PC-9 (cell line): ENCODE results near the gene MAPK10. TPM values are rescaled to one million over a fixed set of nuclear protein-coding genes. Genes with fewer than 3 reads are reported as not detected.

Source experiments
- BruUV-seq: library from RNA; stranded (reverse); fragments of 400-500 nt; replicated peaks from 2 replicates; lab custom pipeline; 2021; lab: Mats Ljungman, UMichigan
- CTCF ChIA-PET: fragments of 300-600 bp; sonication (Branson Sonifier 250); formaldehyde crosslinking; loops from one replicate; lab custom pipeline; 2022; ENCODE audit warnings: antibody characterized with exemption; lab: Charles Lee
- POLR2A ChIA-PET: fragments of 300-600 bp; sonication (Branson Sonifier 250); formaldehyde crosslinking; loops from one replicate; lab custom pipeline; 2022; ENCODE audit warnings: antibody characterized with exemption; ENCODE audit not compliant: unreplicated experiment; lab: Charles Lee
- DNase-seq, 2 experiments: peaks; one replicate each; pipeline versions ENCODE4 v3.0.0 to v3.0.0-alpha.2; 2015 to 2022; ENCODE audit warnings: mixed read lengths in 1 of 2
- H2AFZ ChIP-seq: fragments of 200-600 bp; sonication (generic); 2 replicates; pipeline ENCODE4 v1.8.1; 2017; ENCODE audit warnings: antibody characterized with exemption
- H3F3A ChIP-seq: fragments of 200-600 bp; sonication (generic); 2 replicates; pipeline ENCODE4 v1.8.1; 2017; ENCODE audit warnings: antibody characterized with exemption, mild to moderate bottlenecking, low read depth; ENCODE audit not compliant: insufficient read depth
- H3K27ac ChIP-seq: fragments of 200-600 bp; sonication (generic); 2 replicates; pipeline ENCODE4 v1.6.1; 2016; ENCODE audit warnings: mixed run types
- H3K27me3 ChIP-seq: fragments of 200-600 bp; sonication (generic); 2 replicates; pipeline ENCODE4 v1.6.1; 2016; ENCODE audit warnings: low read depth, mixed run types; ENCODE audit not compliant: insufficient read depth
- H3K36me3 ChIP-seq: fragments of 200-600 bp; sonication (generic); 2 replicates; pipeline ENCODE4 v1.6.1; 2016; ENCODE audit warnings: low read depth, mixed run types
- H3K4me1 ChIP-seq: fragments of 200-600 bp; sonication (generic); replicated peaks from 2 replicates; pipeline ENCODE4 v1.6.1; 2016; ENCODE audit warnings: mixed run types; ENCODE audit not compliant: insufficient read depth
- H3K4me2 ChIP-seq: fragments of 200-600 bp; sonication (generic); 2 replicates; pipeline ENCODE4 v1.6.1; 2017; ENCODE audit warnings: mixed run types
- H3K4me3 ChIP-seq: fragments of 200-600 bp; sonication (generic); 2 replicates; pipeline ENCODE4 v1.6.1; 2016; ENCODE audit warnings: mixed run types
- H3K79me2 ChIP-seq: fragments of 200-600 bp; sonication (generic); 2 replicates; pipeline ENCODE4 v1.6.1; 2017; ENCODE audit warnings: low read depth, mixed run types
- H3K9me2 ChIP-seq: fragments of 200-600 bp; sonication (generic); 2 replicates; pipeline ENCODE4 v1.8.1; 2017; ENCODE audit warnings: mild to moderate bottlenecking; ENCODE audit not compliant: insufficient read depth
- H3K9me3 ChIP-seq: fragments of 200-600 bp; sonication (generic); 2 replicates; pipeline ENCODE4 v1.8.1; 2016; ENCODE audit warnings: low read depth; ENCODE audit not compliant: insufficient read depth
- H4K20me1 ChIP-seq: fragments of 200-600 bp; sonication (generic); 2 replicates; pipeline ENCODE4 v1.8.1; 2017; ENCODE audit not compliant: insufficient read depth
- CTCF ChIP-seq: fragments of 200-600 bp; sonication (generic); conservative IDR thresholded peaks from 2 replicates; pipeline ENCODE4 v1.6.1; 2017; ENCODE audit warnings: mixed run types, antibody characterized with exemption, mild to moderate bottlenecking, moderate library complexity
- EZH2 ChIP-seq: fragments of 200-600 bp; sonication (generic); IDR thresholded peaks from 2 replicates; pipeline ENCODE4 v1.8.0; 2017; ENCODE audit warnings: antibody characterized with exemption, low read depth
- intact Hi-C: fragments of 100-400 bp; cut with micrococcal nuclease; formaldehyde crosslinking; loops from one replicate; pipeline ENCODE4 v1.10.0; 2022; ENCODE audit not compliant: unreplicated experiment
- total RNA-seq: library from RNA; stranded (reverse); gene quantifications from 2 replicates; pipeline ENCODE4 v1.2.3, GENCODE V29; 2021

The MAPK10 gene
- total RNA-seq, 1 experiment from 2014 or later = 4.2 TPM

GRCh38 chr4:85968945-85969819 lies 390.7 kb downstream of the MAPK10 start:
- Histone ChIP-seq H3K36me3 (no peaks in the 10 kb centered on the region), H3K9me2 (no peaks in the 10 kb centered on the region), H3F3A (no peaks in the 10 kb centered on the region), H4K20me1 (no peaks in the 10 kb centered on the region), H3K4me1 (no peaks in the 10 kb centered on the region), H3K4me3 (no peak overlapping the region), H2AFZ (no peak overlapping the region), H3K4me2 (no peak overlapping the region), H3K79me2 (no peaks in the 10 kb centered on the region), H3K9me3 (no peaks in the 10 kb centered on the region), H3K27me3 (no peaks in the 10 kb centered on the region), H3K27ac (no peak overlapping the region)
- no TSS peak for BruUV-seq
- ChIA-PET POLR2A (no interaction called here), CTCF (interaction anchor here (2.8 kb wide), 1 partner anchor 172 kb away, joined by 15 read pairs; no protein-coding TSS in a partner anchor)
- DNase-seq = no peak
- TF ChIP-seq EZH2 (no peak), CTCF (peak; percentile 63)
- intact Hi-C loops = loop anchor here (1.0 to 5.0 kb wide), 3 partner anchors 73 to 212 kb away; no protein-coding TSS in a partner anchor

- H3K27ac ChIP-seq = no peak overlapping the region
- no peaks in the 10 kb centered on the region for H3K27me3 ChIP-seq
- no peak for DNase-seq
- H2AFZ ChIP-seq = no peak overlapping the region
- H3K4me3 ChIP-seq = no peak overlapping the region
- TF ChIP-seq CTCF (no peak), EZH2 (no peak)
- ChIA-PET CTCF (no interaction called here), POLR2A (no interaction called here)
- H3K4me2 ChIP-seq = no peak overlapping the region
- H3K36me3 ChIP-seq = no peaks in the 10 kb centered on the region
- no peaks in the 10 kb centered on the region for H4K20me1 ChIP-seq
- H3K4me1 ChIP-seq = no peaks in the 10 kb centered on the region
- no TSS peak for BruUV-seq
- H3K9me3 ChIP-seq = no peaks in the 10 kb centered on the region
- H3F3A ChIP-seq = no peaks in the 10 kb centered on the region
- no peaks in the 10 kb centered on the region for H3K9me2 ChIP-seq
- H3K79me2 ChIP-seq = no peaks in the 10 kb centered on the region
- intact Hi-C loops = loop anchor here (5.0 kb wide), 1 partner anchor 74 kb away; no protein-coding TSS in a partner anchor
Observed at GRCh38 chr4:85967872-85968271, 392.0 kb downstream of the MAPK10 start.

GRCh38 chr4:85966373-85966772 lies 393.5 kb downstream of the MAPK10 start:
- Histone ChIP-seq H3K4me1 (no peaks in the 10 kb centered on the region), H3K4me2 (no peak overlapping the region), H3F3A (no peaks in the 10 kb centered on the region), H3K27me3 (no peaks in the 10 kb centered on the region), H3K36me3 (no peaks in the 10 kb centered on the region), H3K4me3 (no peak overlapping the region), H2AFZ (no peak overlapping the region), H3K9me3 (no peaks in the 10 kb centered on the region), H3K27ac (no peak overlapping the region), H3K9me2 (no peaks in the 10 kb centered on the region), H4K20me1 (no peaks in the 10 kb centered on the region), H3K79me2 (no peaks in the 10 kb centered on the region)
- DNase-seq = no peak
- ChIA-PET POLR2A (no interaction called here), CTCF (no interaction called here)
- TF ChIP-seq EZH2 (no peak), CTCF (no peak)
- BruUV-seq = no TSS peak
- intact Hi-C loops = loop anchor here (5.0 kb wide), 1 partner anchor 76 kb away; no protein-coding TSS in a partner anchor
